ENCODE data around the gene ALCAM.
"Not testable (repeated sequence)": the region's sequence is repeated elsewhere in the genome, so short reads cannot be mapped to it uniquely, and the experiment has no call there.

The ALCAM gene

DNA sequence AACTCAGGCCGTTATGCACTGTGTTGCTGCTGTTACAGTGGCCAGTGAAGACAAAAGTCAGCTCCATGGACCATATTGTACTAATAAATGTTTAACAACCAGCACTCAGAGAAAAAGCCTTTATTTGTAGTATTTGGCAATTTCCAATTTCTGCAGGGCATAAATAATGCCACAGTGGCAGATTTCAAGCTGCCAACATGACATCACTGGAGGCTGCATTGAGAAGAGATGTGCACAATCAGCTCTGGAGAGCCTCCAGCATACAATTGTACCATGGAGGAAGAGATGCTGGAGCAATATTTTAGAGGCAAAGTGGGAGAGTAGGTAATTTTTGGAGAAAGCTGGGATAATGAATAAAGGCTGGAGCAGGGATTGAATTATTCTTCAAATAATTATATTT, 9.7 kb upstream of the ALCAM start:
- no peak for DNase-seq

DNA sequence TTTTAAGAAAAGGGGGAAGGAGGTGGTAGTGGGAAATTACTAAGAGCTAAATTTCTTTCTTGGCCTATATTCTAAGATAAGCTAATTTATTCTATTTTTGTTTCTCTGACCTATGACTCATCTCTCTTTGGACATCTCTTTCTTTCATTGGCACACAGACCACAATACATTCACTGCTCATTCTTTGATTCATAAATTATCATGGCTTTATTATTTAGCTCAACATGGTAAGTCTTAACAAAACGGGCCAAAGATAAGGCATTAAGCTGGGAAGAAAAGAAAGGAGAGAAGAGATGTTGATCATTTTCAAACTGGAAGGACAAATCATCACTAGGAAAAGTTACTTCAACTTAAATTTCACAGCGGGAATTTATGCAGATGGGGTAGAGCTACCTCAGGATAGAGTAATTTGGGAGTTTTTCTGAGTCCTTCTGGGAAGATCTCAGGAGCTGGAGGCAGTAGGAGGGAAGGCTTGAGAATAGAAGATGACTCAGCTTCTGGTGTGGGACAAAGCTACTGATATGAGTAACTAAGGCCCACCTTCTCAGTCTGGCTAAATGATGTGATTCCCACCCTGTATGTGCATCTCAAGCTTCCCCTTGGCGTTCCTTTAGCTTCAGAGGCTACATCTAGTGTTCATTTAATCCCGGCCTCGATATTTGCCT, 7.5 kb upstream of the ALCAM start:
- no peak for DNase-seq

DNA sequence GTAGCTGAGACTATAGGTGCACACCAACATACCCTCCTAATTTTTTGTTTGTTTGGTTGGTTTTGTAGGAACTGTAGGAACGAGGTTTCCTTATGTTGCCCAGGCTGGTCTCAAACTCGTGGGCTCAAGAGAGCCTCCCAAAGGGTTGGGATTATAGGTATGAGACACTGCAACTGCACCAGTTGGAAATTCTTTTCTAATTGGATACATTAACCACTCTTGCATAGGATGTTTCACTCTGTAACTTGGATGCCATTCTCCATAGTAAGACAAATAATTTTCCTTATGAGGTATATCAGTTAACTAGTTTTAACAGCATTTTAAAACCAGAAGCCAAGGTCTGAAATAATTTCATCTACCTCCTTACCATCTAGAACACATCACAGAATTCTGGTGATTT, 6.7 kb upstream of the ALCAM start:
- no peak for DNase-seq

DNA sequence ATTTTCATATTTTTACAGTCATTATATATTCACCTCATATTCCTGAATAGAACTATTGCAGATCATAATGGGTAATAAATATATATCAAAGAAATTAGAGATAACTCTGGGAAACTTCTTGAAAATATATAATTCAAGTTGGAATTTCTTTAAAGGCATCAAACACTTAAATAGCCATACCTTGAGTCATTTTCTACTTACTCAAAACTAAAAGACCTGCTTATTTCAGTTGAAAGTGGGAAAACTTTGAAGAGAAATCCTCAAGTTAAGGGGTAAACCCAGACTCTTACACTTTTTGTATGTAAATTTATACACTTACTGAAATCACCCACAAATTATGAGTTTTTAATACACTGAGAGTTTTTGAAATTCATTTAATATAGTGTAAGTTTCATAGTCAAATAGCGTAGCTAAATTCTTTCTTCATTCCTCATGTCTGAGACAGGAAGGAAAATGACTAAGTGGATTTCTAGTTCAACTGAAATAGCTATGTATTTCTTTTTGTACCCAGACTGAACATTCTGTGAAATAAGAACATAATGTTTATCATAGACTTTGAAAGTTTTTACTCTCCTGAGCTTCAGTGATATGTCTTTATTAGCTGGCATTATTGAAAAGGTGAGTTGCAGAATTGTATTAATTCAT, 4.6 kb upstream of the ALCAM start:
- DNase-seq, result no peak

DNA sequence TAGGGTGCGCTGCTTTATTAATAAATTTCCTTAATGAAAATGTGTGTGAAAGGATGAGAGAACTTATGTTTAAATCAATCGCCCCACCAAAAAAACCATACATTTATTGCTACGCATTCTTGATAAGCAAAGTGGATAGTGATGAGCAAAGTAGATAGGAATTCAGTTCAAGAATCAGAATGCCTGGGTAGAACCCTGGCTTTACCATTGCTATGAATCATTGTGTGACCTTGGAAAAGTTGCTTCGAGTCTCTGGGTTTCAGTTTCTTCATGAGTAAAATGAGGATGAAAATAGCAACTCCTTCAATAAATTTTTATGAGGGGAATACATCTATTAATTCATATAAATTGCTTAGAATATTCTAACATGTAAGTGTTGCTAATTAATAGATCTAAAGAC, 2.6 kb upstream of the ALCAM start:
- DNase-seq, result no peak

DNA sequence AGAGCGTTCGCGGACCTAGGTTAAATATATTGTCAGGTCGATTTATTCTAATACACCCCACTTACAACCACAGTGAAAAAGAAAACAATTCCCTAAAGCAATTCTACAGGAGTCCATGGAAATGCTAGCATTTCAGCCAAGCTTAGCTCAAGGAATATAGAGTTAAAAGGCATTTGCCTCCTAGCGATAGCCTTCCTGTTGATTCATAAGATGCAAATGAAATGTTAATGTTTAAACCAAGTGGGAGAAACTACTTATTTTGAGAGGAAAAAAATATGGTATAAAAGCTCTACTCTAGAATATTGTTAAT, 1.7 kb upstream of the ALCAM start:
- no peak for DNase-seq

DNA sequence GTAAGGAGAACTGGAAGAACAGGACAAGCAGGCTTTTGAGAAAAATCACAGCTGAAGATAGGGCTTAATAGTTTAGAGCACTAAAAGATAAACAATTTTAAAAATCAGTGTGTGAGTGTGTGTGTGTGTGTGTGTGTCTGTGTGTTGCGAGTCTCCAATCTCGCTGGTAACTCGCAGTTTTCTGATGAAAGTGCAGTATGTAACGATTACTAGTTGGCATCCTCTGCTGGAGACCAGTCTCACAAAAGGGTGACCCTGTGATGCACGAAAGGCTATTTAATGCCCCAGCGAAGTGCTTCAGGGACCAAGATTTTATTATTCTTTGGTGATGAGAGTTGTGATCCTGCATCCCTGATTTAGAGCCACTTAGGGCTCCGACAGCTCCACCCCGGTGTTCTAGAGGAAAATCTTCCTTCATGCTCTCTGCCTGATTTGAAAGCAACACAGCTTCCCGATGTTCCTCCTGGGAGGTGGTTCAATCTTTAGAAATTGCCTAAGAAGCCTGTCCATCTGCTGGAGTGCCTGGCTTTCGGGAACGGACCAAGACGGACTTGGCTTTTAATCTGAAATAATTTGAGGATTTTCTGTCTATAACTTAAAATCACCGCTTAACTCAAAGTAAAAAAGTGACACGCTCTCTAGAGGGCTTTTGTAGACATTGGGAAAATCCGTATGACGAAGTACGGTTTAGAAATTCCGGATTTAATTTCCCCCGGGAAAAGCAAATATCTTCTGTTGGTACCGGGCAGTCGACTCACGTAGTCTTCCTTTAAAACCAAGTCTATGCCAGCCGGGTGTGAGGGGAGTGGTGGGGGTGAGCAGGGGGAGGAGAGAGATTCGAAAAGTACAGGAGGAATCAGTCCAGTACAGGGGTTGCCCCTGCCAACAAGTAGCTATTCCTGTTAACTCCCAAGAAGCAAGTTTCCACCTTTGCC, 1.1 kb upstream of the ALCAM start:
- no peak for DNase-seq

DNA sequence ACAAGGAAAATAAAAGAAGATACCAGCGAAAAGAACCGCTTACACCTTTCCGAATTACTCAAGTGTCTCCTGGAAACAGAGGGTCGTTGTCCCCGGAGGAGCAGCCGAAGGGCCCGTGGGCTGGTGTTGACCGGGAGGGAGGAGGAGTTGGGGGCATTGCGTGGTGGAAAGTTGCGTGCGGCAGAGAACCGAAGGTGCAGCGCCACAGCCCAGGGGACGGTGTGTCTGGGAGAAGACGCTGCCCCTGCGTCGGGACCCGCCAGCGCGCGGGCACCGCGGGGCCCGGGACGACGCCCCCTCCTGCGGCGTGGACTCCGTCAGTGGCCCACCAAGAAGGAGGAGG, 325 bp downstream of the ALCAM start:
- peak; percentile 18 for DNase-seq

DNA sequence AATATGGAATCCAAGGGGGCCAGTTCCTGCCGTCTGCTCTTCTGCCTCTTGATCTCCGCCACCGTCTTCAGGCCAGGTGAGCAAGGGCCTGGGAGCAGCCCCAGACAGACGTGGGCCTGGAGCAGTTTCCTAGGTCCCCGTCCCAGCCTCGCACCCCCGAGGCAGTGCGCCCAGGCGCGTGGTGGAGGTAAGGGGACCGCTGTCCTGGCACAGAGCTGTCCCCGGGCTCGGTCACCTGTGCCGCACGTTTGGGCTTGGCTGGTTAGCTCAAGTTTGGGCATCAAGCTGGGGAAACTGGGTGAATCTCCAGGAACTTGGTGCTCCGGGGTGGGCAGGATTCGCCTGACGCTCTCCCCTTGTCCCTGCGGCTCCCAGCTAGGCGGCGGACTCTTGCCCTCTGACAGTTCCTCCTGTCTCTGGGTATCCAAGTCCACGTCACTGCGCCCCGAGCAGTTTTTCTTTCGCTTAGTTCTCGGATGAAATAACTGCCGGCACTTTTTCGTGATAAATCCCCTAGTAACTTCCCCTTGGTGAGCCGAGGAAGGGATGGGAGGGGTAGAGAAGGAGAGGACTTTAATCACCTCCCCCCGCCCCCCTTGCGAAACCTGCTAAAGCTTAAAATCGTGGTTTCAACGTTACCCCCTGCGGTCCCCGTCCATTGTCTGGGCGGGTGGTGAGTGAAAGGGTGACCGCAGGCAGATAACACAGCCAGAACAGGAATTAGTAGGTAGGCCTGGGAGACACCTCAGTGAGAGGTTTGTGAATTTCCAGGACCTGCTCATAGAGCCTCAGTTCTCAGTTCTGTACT, 901 bp downstream of the ALCAM start:
- DNase-seq, result peak; percentile 76

DNA sequence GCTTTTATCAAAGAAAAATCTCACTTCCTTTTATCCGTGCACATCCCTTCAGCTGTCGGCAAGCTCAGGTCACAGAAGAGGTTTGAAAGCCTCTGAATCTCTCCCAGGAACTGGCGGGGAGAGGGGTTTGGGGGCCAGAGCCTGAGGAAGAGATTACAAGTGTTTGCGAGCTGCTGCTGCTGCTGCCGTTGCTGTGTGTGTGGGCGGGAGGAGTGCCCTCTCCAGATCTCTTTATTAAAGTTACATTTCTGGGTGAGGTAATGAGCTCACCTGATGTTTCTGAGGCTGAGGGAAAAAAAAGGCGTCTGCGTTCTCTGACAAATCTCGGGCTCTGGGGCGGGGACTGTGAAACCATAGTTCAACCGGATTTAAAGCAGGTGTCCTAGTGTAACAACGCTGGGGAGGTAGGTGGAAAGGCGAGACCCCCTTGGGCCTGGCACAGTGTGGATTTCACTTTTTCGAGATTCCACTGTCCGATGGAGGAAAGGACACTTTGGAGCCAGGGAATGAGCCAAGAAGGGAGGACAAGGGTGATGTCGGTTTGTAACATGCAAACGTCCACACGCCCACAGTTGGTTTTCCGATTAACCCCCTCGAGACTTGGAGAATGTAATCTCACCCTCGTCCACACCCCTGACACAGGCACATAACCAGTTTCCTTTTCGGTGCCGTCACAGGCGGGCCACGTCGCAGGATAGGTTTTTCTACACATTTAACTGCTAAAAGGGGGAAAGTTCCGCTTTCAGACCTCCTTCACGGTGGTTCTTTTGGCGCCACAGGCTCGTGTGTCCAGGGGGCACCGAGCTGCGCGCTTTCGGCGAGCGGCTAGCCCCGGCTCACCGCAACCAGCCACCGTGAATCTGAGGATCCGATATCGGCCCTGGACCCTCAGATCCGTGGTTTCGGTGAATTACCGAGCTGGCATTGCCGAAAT, 2.1 kb downstream of the ALCAM start:
- peak; percentile 83 for DNase-seq

DNA sequence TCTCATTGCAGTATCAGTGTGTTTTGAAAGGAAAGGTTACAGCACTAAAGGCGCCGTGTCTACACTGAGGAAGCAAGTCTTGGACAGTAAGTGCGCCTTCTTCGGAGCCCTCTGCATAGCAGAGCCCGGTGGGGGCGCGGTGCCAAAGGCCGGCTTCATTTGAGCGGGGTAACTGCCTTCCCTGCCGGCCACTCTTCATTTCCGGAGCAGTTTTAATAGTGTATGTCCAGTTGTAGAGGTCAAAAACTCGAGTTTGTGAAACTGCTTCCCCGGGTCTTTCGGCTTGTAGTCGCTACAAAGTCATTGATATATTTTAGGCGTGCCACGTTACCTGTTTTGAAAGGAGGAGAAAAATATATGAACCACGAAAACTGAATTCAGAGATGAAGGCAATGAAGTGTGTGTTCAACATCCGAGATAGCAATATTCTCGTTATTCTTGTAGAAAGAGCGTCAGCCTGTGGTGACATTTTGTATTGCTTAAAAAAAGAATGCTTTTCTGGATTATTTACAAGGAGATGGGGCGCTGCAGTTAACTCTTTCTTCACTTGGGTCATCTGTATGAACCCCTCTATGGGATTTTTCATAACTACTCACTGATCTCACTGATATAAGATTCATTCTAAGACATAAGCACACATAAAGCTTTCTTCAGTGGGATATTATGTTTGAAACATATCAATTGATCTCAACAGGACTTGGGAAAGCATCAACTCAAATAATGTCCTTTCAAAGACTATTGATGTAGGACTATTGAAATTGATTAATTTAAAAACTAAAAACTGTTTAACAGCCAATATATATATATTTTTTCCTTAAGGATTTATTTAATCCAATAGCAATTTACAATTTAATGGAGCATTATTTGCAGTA, 3.0 kb downstream of the ALCAM start:
- peak; percentile 27 for DNase-seq

DNA sequence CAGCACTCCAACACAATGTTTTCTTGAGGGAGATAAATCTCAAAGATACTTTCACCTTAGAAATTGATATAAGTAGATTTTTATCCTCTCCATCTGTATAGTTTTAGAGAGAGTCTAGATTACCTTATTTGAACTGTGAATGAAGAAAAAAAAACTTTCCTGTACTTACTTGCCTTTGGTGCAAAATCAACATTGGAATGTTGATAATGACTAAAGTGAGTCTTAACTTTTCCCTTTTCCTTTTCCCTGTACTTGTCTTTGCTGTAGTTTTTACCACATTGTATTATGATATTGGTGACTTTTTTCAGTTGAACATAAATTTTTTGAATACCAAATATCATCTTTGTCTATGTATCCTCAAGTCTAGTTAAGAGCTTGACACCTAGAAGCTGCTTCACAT, 6.7 kb downstream of the ALCAM start:
- DNase-seq, result no peak

DNA sequence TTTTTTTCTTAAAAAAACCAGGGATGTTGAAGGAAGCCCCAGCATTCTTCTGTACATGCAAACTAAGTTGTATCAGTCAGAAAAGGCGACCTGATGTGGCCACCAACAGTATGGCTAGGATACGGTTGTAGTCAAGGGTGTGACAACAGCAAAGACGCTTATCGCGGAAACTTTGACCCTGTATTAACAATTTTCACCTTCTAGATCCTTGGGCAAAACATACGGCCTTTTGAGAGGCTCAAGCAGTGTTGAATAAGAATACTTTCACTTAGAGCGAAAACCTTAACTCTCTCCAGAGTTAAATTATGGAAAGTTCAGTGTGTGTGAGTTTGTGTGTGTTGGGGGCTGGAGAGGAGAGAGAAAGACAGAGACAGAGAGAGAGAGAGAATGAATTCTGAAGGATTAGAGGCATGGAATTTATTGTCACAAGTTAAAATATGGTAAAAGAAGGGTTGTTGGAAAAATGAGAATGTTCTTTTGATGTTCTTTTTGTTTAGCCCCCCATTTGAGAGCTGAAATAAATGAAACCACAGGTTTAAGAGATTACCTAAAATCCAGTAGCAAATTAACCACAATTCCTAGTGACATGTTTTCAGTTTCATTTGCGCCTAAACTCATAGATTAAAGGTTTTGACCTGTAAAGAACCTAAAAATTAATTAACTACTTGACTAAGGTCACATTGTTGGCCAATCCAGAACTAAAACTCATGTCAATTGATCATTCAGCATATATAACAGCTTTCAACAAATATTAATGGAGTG, 9.2 kb downstream of the ALCAM start:
- no peak for DNase-seq

DNA sequence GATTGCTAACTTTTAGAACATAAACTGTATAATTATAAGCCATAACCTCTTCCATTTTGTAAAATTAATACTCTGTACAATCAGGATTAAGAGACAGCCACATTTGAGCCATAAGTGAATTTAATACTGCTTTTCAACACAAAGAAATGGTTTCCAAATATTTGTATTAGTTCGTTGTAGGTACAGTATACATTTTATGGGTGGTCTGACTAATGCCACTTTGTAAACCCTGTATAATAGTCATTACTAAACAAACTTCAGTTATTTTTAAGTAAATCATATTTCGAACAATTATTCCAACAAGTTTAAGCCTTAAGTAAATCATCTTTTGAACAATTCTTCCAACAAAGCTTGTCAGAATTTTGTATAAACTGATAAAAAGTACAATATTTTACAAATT, 11.0 kb downstream of the ALCAM start:
- DNase-seq, result no peak

DNA sequence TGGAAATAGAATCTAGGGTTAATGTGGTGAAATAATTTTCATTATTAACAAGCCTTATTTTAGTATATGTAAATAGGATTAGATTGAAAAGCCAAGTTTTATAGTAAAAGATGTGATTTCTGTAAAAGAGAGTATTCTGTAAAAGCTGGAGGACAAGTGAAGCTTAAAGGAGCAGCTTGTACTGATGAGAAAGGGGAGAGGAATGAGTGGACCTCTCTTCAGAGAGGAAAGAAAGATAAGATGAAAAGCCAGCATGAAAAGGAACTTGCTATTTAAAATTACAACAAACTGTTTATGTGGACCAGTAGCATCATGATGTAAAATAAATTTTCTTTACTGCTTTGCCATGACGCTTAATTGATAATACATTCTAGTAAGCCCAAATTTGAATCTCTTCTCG, 18.5 kb downstream of the ALCAM start:
- no peak for DNase-seq

DNA sequence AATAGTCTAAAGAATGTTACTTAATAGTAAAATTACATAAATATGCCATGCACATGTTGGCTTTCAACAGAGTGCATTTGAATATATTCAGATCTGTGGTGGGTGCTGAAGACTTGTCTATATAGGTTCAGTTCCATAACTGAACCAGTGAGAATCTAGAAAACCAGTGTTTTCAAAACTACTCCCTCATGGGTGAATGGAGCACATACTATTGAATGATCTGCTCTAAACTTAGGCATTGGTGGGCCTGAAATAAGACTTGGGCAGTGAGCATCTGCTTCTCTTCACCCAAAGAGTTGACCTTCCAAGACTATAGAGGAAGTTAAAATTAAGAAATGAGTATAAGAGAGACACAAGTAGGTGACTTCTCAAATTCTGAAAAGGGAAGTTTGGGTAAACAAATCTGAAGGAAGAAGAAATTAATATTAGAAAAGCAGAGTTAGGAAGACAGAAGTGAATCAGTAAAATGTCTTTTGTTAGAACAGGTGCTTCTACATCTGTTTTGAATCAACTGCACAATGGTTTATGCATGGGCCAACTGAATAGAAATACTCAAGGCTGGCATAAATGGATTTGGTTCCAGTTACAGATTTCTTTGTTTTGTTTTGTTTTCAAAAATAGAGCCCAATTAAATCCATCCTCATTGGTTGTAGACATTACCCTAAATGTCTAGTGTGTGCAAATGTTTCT, 19.3 kb downstream of the ALCAM start:
- DNase-seq, result no peak

DNA sequence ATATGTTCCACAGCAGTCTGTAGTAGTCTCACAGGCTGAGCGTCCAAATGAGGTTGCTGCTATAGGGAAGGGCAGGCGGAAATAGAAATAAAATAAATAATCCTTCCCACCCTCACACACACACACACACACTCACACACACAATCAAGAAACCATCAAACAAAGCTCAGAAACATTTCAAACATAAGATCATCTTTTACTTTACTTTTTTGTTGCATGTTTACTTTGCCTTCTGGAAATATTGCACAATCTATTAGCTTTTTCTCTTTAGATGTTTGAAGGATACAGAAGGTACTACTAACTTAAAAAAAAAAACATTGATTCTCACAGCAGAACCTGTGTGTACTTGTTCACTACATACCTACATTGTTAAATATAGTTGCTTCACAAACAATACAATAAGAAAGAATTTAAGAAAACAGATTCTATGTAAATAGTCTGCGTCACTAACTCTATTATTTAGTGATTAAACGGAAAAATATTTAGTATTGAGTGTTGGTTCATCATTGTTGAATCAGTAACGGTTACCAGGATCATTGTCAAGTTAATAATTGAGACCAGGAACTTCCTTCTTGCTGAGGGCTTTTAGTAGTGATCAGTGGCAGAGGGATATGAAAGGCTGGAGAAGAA, 20.5 kb downstream of the ALCAM start:
- DNase-seq, result no peak

DNA sequence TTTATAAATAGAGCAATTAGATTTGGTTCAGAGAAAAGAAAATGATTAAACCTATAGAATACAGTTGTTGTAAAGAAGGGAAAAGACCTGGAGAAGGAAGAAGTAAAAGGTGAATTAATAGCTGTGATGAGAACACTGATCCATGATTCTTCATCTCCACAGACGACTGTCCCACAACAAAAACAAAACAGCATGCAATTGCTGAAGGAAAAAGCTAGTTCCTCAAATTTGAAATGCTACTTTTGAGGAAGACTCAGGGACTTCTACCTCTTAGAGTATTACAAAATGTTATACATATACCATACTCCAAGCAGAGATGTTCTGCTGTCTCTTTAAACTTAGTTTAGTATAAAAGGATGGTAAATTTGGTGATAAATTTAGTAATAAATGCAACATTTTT, 21.5 kb downstream of the ALCAM start:
- DNase-seq, result no peak

DNA sequence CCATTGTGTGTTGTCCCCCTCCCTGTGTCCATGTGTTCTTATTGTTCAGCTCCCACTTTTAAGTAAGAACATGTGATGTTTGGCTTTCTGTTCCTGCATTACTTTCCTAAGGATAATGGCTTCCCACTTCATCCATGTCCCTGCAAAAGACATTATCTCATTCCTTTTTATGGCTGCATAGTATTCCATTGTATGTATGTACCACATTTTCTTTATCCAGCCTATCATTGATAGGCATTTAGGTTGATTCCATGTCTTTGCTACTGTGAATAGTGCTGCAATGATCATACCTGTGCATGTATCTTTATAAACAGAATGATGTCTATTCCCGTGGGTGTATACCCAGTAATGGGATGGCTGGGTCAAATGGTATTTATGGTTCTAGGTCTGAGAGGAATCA, 23.1 kb downstream of the ALCAM start:
- DNase-seq, result not testable (repeated sequence)

All from CD4-positive, alpha-beta T cell treated with Interleukin-15 for 1 hour (primary cell).